Endothelial cell (in vitro differentiated cells): ENCODE results near the gene ERICH4. TPM values are rescaled to one million over a fixed set of nuclear protein-coding genes. Genes with fewer than 3 reads are reported as not detected.
A peak's percentile ranks its signal among the peaks of the same experiment; 100 is the strongest.
"Not testable (repeated sequence)": the region's sequence is repeated elsewhere in the genome, so short reads cannot be mapped to it uniquely, and the experiment has no call there.

Experiments used
- DNase-seq: peaks from one replicate; pipeline ENCODE4 v3.0.0; 2021; ENCODE audit warnings: low spot score
- H3K27ac Mint-ChIP-seq: one replicate; pipeline ENCODE4 v1.8.0; 2021; ENCODE audit warnings: mixed read lengths, inconsistent platforms; ENCODE audit not compliant: unreplicated experiment
- H3K27me3 Mint-ChIP-seq: one replicate; pipeline ENCODE4 v1.8.0; 2021; ENCODE audit warnings: mild to moderate bottlenecking, moderate library complexity, mixed read lengths, inconsistent platforms; ENCODE audit not compliant: unreplicated experiment
- H3K36me3 Mint-ChIP-seq: one replicate; pipeline ENCODE4 v1.8.0; 2021; ENCODE audit warnings: mild to moderate bottlenecking, low read depth, mixed read lengths, inconsistent platforms; ENCODE audit not compliant: unreplicated experiment
- H3K4me1 Mint-ChIP-seq: one replicate; pipeline ENCODE4 v1.8.0; 2021; ENCODE audit warnings: mild to moderate bottlenecking, mixed read lengths, inconsistent platforms; ENCODE audit not compliant: unreplicated experiment
- H3K4me3 Mint-ChIP-seq: one replicate; pipeline ENCODE4 v1.8.0; 2021; ENCODE audit warnings: mild to moderate bottlenecking, mixed read lengths, inconsistent platforms; ENCODE audit not compliant: unreplicated experiment
- H3K9me3 Mint-ChIP-seq: one replicate; pipeline ENCODE4 v1.8.0; 2021; ENCODE audit warnings: mixed read lengths, inconsistent platforms; ENCODE audit not compliant: unreplicated experiment
- CTCF ChIP-seq: fragments of 200-600 bp; sonication (generic); IDR thresholded peaks from one replicate; pipeline ENCODE4 v1.5.0; 2021; ENCODE audit warnings: antibody characterized with exemption; ENCODE audit not compliant: unreplicated experiment
- total RNA-seq: library from RNA; stranded (reverse); fragmentation: NEBNext Ultra II Directional; extraction: Animal tissue kit (Norgen Biotek cat#: 25700); gene quantifications from one replicate; pipeline ENCODE4 v1.2.1, GENCODE V29; 2021; ENCODE audit not compliant: unreplicated experiment

Gene ERICH4
- total RNA-seq, 1 donor from 2014 or later: not detected

- Mint-ChIP-seq H3K27ac (peak overlapping the region; percentile 86), H3K36me3 (peaks cover 20% of the 10 kb centered on the region), H3K4me3 (peak overlapping the region; percentile 53), H3K9me3 (no peaks in the 10 kb centered on the region), H3K27me3 (peaks cover 6% of the 10 kb centered on the region), H3K4me1 (peaks cover 8% of the 10 kb centered on the region)
- no peak for DNase-seq
- no peak for TF ChIP-seq CTCF
Observed at GRCh38 chr19:41434450-41434849, 8.5 kb upstream of the ERICH4 start.

- not testable (repeated sequence) for H3K4me3 Mint-ChIP-seq, H3K27ac Mint-ChIP-seq, H3K9me3 Mint-ChIP-seq, DNase-seq, H3K4me1 Mint-ChIP-seq
- peaks cover 11% of the 10 kb centered on the region for H3K27me3 Mint-ChIP-seq
- peaks cover 22% of the 10 kb centered on the region for H3K36me3 Mint-ChIP-seq
Observed at GRCh38 chr19:41435376-41435775, 7.6 kb upstream of the ERICH4 start.

- TF ChIP-seq CTCF: peak; percentile 26
- no peak overlapping the region for H3K4me3 Mint-ChIP-seq
- no peaks in the 10 kb centered on the region for H3K9me3 Mint-ChIP-seq
- peaks cover 28% of the 10 kb centered on the region for H3K36me3 Mint-ChIP-seq
- no peak for DNase-seq
- no peak overlapping the region for H3K27ac Mint-ChIP-seq
- H3K4me1 Mint-ChIP-seq: peaks cover 8% of the 10 kb centered on the region
- peaks cover 11% of the 10 kb centered on the region for H3K27me3 Mint-ChIP-seq
Observed at GRCh38 chr19:41435936-41436673, 6.9 kb upstream of the ERICH4 start.

- Mint-ChIP-seq H3K4me1 (peaks cover 8% of the 10 kb centered on the region), H3K4me3 (no peak overlapping the region), H3K27ac (peak overlapping the region; percentile 3), H3K36me3 (peaks cover 27% of the 10 kb centered on the region), H3K27me3 (peaks cover 10% of the 10 kb centered on the region), H3K9me3 (no peaks in the 10 kb centered on the region)
- DNase-seq: no peak
- no peak for TF ChIP-seq CTCF
Observed at GRCh38 chr19:41436674-41436951, 6.3 kb upstream of the ERICH4 start.

- H3K27ac Mint-ChIP-seq: peak overlapping the region; percentile 69
Observed at GRCh38 chr19:41437944-41438574, 4.9 kb upstream of the ERICH4 start.

More at GRCh38 chr19:41437944-41438574, 4.9 kb upstream of the ERICH4 start:
- peaks cover 10% of the 10 kb centered on the region for H3K27me3 Mint-ChIP-seq
- DNase-seq: no peak
- H3K4me3 Mint-ChIP-seq: peak overlapping the region; percentile 81
- no peak for TF ChIP-seq CTCF
- no peaks in the 10 kb centered on the region for H3K9me3 Mint-ChIP-seq
- peaks cover 16% of the 10 kb centered on the region for H3K36me3 Mint-ChIP-seq
- peaks cover 8% of the 10 kb centered on the region for H3K4me1 Mint-ChIP-seq
